CD4-positive, alpha-beta memory T cell (primary cell): Measurements from ENCODE around the gene CARD14. TPM values are rescaled to one million over a fixed set of nuclear protein-coding genes. Genes with fewer than 3 reads are reported as not detected.
A peak's percentile ranks its signal among the peaks of the same experiment; 100 is the strongest.

Experiments
- CTCF ChIA-PET: fragments of 350-600 bp; sonication (Branson Sonifier 250); formaldehyde crosslinking; loops from one replicate; lab custom pipeline; 2021; ENCODE audit warnings: inconsistent platforms; ENCODE audit not compliant: partially characterized antibody; lab: Charles Lee
- POLR2A ChIA-PET: fragments of 350-600 bp; sonication (Branson Sonifier 250); formaldehyde crosslinking; loops from one replicate; lab custom pipeline; 2021; ENCODE audit not compliant: partially characterized antibody; lab: Charles Lee
- DNase-seq, 5 donors: peaks; one replicate each; pipeline versions ENCODE4 v3.0.0 to v3.0.0-alpha.2; 2020 to 2022; ENCODE audit warnings: mixed read lengths in 1 of 5
- H3K27ac ChIP-seq: one replicate; pipeline ENCODE4 v1.7.0; 2013; ENCODE audit warnings: low read depth, low read length
- H3K27me3 ChIP-seq: 2 replicates; pipeline ENCODE4 v1.7.0; 2013; ENCODE audit warnings: mild to moderate bottlenecking, low read length, moderate library complexity; ENCODE audit not compliant: insufficient read depth
- H3K36me3 ChIP-seq: 2 replicates; pipeline ENCODE4 v1.7.0; 2013; ENCODE audit warnings: mild to moderate bottlenecking, low read length, moderate library complexity; ENCODE audit not compliant: insufficient read depth
- H3K4me1 ChIP-seq: 2 replicates; pipeline ENCODE4 v1.7.0; 2013; ENCODE audit warnings: mild to moderate bottlenecking, low read length, moderate library complexity; ENCODE audit not compliant: insufficient read depth
- H3K4me3 ChIP-seq, 2 donors: one replicate each; pipeline ENCODE4 v1.7.0; 2013; ENCODE audit warnings: low read length in 2 of 2, mild to moderate bottlenecking in 1 of 2
- H3K9me3 ChIP-seq, 2 donors: one replicate each; pipeline ENCODE4 v1.7.0; 2013; ENCODE audit warnings: low read length in 2 of 2, control low read depth in 1 of 2; ENCODE audit not compliant: control insufficient read depth in 1 of 2
- H3K27ac Mint-ChIP-seq, 7 donors: one replicate each; pipeline ENCODE4 v1.8.0; 2020 to 2021; ENCODE audit warnings: mixed read lengths in 7 of 7, mild to moderate bottlenecking in 6 of 7, inconsistent platforms in 3 of 7, moderate library complexity in 3 of 7
- H3K27me3 Mint-ChIP-seq, 2 donors: one replicate each; pipeline ENCODE4 v1.8.0; 2020 to 2021; ENCODE audit warnings: mixed read lengths in 2 of 2
- H3K36me3 Mint-ChIP-seq, 2 donors: one replicate each; pipeline ENCODE4 v1.8.0; 2020 to 2021; ENCODE audit warnings: mixed read lengths in 2 of 2, inconsistent platforms in 1 of 2, mild to moderate bottlenecking in 1 of 2
- H3K4me1 Mint-ChIP-seq, 4 donors: one replicate each; pipeline ENCODE4 v1.8.0; 2020 to 2021; ENCODE audit warnings: mixed read lengths in 4 of 4, mild to moderate bottlenecking in 1 of 4
- H3K4me3 Mint-ChIP-seq, 8 donors: one replicate each; pipeline ENCODE4 v1.8.0; 2020 to 2021; ENCODE audit warnings: mixed read lengths in 8 of 8, mild to moderate bottlenecking in 7 of 8, moderate library complexity in 6 of 8, inconsistent platforms in 3 of 8
- H3K9me3 Mint-ChIP-seq, 8 donors: one replicate each; pipeline ENCODE4 v1.8.0; 2020 to 2021; ENCODE audit warnings: mixed read lengths in 8 of 8, mild to moderate bottlenecking in 5 of 8, inconsistent platforms in 3 of 8, moderate library complexity in 1 of 8
- intact Hi-C: fragments of 100-400 bp; cut with micrococcal nuclease; formaldehyde crosslinking; loops from one replicate; pipeline ENCODE4 v1.15.1; 2023
- polyA plus RNA-seq, 2 donors: library from polyadenylated mRNA; unstranded; fragments of 300-500 nt; fragmentation: Illumina TruSeq; gene quantifications; one replicate each; pipeline ENCODE4 v1.2.3, GENCODE V29; 2021
- total RNA-seq, 2 experiments: library from RNA; stranded (reverse); gene quantifications; one replicate each; pipeline ENCODE4 v1.2.3, GENCODE V29; 2021

CARD14 gene
- total and polyA plus RNA-seq, 4 experiments from 2014 or later: 0.07 to 0.09 TPM; not detected in 2

DNA sequence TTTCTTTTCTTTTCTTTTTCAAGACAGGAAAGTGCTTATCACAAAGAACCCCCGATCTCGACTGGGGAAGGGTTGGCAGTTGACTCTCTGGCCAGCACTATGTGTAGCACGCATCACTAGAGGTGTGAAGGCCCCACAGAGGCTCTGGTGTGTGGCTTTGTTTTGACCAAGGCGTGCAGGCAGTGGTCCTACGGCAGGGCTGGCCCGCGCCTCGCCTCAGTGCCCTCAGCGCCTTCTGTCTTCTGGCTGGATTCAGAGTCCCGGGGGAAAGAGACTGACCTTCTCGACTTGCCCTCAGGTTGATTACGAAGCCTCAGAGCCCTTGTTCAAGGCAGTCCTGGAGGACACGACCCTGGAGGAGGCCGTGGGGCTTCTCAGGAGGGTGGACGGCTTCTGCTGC lies 31.6 kb downstream of the CARD14 start:
- no peak overlapping the region for H3K4me3 ChIP-seq
- no peaks in the 10 kb centered on the region for H3K36me3 ChIP-seq
- H3K9me3 ChIP-seq: no peaks in the 10 kb centered on the region
- H3K27ac ChIP-seq: no peak overlapping the region
- no peak for DNase-seq
- H3K4me1 ChIP-seq: no peaks in the 10 kb centered on the region
- peaks cover 0 to 8% (median 1%) of the 10 kb centered on the region in 4 donors for H3K4me1 Mint-ChIP-seq
- CTCF ChIA-PET: no interaction called here
- intact Hi-C loops: no loop called here
- no peaks in the 10 kb centered on the region for H3K36me3 Mint-ChIP-seq
- no peaks in the 10 kb centered on the region for H3K9me3 Mint-ChIP-seq
- H3K27me3 ChIP-seq: no peaks in the 10 kb centered on the region
- no peaks in the 10 kb centered on the region for H3K27me3 Mint-ChIP-seq
- H3K4me3 Mint-ChIP-seq: peak overlapping the region in 1 of 8 donors; percentile 26
- H3K27ac Mint-ChIP-seq: no peak overlapping the region
- POLR2A ChIA-PET: interaction anchor here (0.9 kb wide), 1 partner anchor 64 kb away, joined by 4 read pairs; no protein-coding TSS in a partner anchor

DNA sequence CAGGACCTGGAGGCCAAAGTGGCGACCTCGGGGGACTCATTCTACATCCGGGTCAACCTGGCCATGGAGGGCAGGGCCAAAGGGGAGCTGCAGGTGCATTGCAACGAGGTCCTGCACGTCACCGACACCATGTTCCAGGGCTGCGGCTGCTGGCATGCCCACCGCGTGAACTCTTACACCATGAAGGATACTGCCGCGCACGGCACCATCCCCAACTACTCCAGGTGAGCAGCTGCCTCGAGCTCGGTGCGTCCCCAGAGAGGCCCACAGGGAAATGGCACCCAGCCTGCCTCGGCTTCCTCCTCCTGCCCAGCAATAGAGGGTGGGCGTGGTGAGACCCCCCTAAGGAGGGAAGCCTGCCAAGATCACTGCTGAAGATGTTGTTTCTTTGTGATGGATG lies 32.4 kb downstream of the CARD14 start:
- H3K36me3 Mint-ChIP-seq: no peaks in the 10 kb centered on the region
- intact Hi-C loops: no loop called here
- H3K4me1 Mint-ChIP-seq: peaks cover 0 to 8% (median 1%) of the 10 kb centered on the region in 4 donors
- no peaks in the 10 kb centered on the region for H3K9me3 Mint-ChIP-seq
- ChIA-PET POLR2A (no interaction called here), CTCF (interaction anchor here (2.5 kb wide), 1 partner anchor 50 kb away, joined by 9 read pairs; no protein-coding TSS in a partner anchor)
- no peaks in the 10 kb centered on the region for H3K4me1 ChIP-seq
- no peak overlapping the region for H3K27ac Mint-ChIP-seq
- H3K4me3 Mint-ChIP-seq: no peak overlapping the region
- H3K27ac ChIP-seq: no peak overlapping the region
- no peaks in the 10 kb centered on the region for H3K27me3 ChIP-seq
- no peak overlapping the region for H3K4me3 ChIP-seq
- no peak for DNase-seq
- no peaks in the 10 kb centered on the region for H3K9me3 ChIP-seq
- H3K36me3 ChIP-seq: no peaks in the 10 kb centered on the region
- H3K27me3 Mint-ChIP-seq: no peaks in the 10 kb centered on the region

DNA sequence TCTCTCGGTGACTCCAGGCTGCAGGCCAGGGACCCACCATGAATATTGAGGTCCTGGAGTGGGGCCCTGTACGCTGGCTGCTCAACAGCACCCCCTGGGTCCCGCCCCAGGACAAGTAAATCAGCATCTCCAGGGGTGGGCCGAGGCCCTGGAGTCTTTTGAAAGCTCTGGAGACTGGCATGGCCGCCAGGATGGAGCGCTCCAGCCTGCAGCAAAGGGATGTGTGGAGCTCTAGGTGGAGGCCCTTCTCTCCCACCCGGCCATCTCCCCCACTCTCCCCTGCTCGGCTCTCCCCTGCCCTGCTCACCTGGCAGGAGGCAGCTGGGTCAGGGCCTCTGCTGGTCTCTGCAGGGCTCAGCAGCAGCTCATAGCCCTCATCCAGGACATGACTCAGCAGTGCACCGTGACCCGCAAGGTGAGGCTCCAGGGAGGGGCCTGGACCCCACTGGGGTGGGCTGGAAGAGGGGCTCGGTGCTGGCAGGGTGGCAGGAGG lies 33.7 kb downstream of the CARD14 start:
- Histone ChIP-seq H3K4me3 (no peak overlapping the region), H3K27ac (no peak overlapping the region), H3K9me3 (no peaks in the 10 kb centered on the region), H3K36me3 (no peaks in the 10 kb centered on the region), H3K4me1 (no peaks in the 10 kb centered on the region), H3K27me3 (no peaks in the 10 kb centered on the region)
- intact Hi-C loops: no loop called here
- H3K27me3 Mint-ChIP-seq: no peaks in the 10 kb centered on the region
- H3K27ac Mint-ChIP-seq: no peak overlapping the region
- no peaks in the 10 kb centered on the region for H3K9me3 Mint-ChIP-seq
- H3K4me3 Mint-ChIP-seq: no peak overlapping the region
- ChIA-PET CTCF (interaction anchor here (0.6 to 2.5 kb wide), 3 partner anchors 35 to 813 kb away, joined by 3 to 9 read pairs (median 3); no protein-coding TSS in a partner anchor), POLR2A (interaction anchor here (0.8 to 1.2 kb wide), 2 partner anchors 14 to 16 kb away, joined by 3 to 7 read pairs; partner anchors contain the start of genes SGSH and SLC26A11)
- DNase-seq: no peak
- no peaks in the 10 kb centered on the region for H3K36me3 Mint-ChIP-seq
- peaks cover 0 to 4% (median 0%) of the 10 kb centered on the region in 4 donors for H3K4me1 Mint-ChIP-seq

DNA sequence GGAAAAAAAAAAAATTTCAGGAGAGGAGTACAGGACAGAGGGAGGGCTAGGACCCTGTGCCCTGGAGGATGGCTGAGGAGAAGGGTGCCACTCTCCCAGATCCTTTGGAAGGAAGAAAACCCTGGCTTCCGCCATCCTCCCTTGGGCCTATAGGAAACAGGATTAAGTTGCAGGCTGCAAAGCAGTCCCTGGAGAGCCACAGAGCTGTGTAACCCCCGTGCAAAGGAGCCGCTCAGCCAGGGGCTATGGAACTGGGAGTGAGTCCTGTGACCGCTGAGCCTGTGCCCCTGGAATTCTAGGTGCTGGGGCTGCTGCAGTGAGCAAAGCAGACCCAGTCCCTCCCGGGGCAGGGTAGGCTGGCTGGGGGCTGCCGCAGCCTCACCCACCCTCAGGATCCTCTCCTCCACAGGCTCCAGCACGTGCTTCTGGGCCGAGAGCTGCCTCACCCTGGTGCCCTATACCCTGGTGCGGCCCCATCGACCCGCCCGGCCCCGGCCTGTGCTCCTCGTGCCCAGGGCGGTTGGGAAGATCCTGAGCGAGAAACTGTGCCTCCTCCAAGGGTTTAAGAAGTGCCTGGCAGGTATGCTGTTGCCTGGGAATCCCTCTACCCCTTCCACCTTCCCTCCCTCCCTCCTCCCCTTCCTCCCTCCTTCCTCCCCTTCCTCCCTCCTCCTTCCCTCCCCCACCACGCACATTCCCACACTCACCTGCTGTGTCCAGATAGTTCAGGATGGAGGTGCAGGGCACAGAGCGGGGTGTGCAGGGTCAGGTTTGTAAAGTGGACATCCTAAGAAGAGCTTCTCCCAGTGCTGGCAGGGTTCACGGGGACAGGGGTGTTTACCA lies 35.0 kb downstream of the CARD14 start:
- Mint-ChIP-seq H3K27me3 (no peaks in the 10 kb centered on the region), H3K36me3 (peaks cover 0 to 6% of the 10 kb centered on the region in 2 donors), H3K9me3 (no peaks in the 10 kb centered on the region), H3K4me3 (no peak overlapping the region), H3K27ac (peak overlapping the region in 1 of 7 donors; percentile 47), H3K4me1 (peaks cover 0 to 4% (median 0%) of the 10 kb centered on the region in 4 donors)
- ChIA-PET CTCF (interaction anchor here (2.5 to 3.4 kb wide), 2 partner anchors 9 to 48 kb away, joined by 9 to 20 read pairs; no protein-coding TSS in a partner anchor), POLR2A (interaction anchor here (1.0 kb wide), 1 partner anchor 15 kb away, joined by 5 read pairs; no protein-coding TSS in a partner anchor)
- no peak overlapping the region for H3K27ac ChIP-seq
- no peaks in the 10 kb centered on the region for H3K4me1 ChIP-seq
- H3K36me3 ChIP-seq: peaks cover 6% of the 10 kb centered on the region
- no peak overlapping the region for H3K4me3 ChIP-seq
- intact Hi-C loops: no loop called here
- H3K27me3 ChIP-seq: no peaks in the 10 kb centered on the region
- H3K9me3 ChIP-seq: no peaks in the 10 kb centered on the region
- DNase-seq: no peak

DNA sequence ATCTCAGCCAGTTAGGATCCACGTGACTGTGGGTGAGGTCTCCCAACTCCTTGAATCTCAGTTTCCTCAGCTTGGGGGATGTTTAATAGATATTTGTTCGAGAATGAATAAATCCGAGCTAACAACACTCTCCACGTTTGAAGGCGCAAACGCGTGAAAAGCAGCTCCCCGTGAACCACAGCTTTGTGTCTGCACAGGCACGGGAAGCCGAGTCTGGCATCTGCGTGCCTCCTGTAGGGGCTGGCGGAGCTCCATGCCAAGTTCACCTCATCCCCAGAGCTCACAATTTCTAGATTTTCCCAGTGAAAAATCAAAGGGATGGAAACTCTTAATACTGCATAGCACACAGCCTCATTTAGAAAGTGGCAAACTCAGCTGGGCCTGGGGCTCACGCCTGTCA lies 36.0 kb downstream of the CARD14 start:
- H3K27ac ChIP-seq: no peak overlapping the region
- H3K4me3 ChIP-seq: no peak overlapping the region
- intact Hi-C loops: no loop called here
- ChIA-PET POLR2A (interaction anchor here (1.0 kb wide), 1 partner anchor 14 kb away, joined by 5 read pairs; no protein-coding TSS in a partner anchor), CTCF (interaction anchor here (1.0 to 3.4 kb wide), 3 partner anchors 10 to 47 kb away, joined by 3 to 20 read pairs (median 4); no protein-coding TSS in a partner anchor)
- Mint-ChIP-seq H3K36me3 (peaks cover 0 to 15% of the 10 kb centered on the region in 2 donors), H3K27me3 (no peaks in the 10 kb centered on the region), H3K4me3 (no peak overlapping the region), H3K4me1 (peaks cover 0 to 4% (median 0%) of the 10 kb centered on the region in 4 donors), H3K27ac (no peak overlapping the region), H3K9me3 (no peaks in the 10 kb centered on the region)
- H3K9me3 ChIP-seq: no peaks in the 10 kb centered on the region
- H3K36me3 ChIP-seq: peaks cover 16% of the 10 kb centered on the region
- no peaks in the 10 kb centered on the region for H3K27me3 ChIP-seq
- no peaks in the 10 kb centered on the region for H3K4me1 ChIP-seq
- no peak for DNase-seq

DNA sequence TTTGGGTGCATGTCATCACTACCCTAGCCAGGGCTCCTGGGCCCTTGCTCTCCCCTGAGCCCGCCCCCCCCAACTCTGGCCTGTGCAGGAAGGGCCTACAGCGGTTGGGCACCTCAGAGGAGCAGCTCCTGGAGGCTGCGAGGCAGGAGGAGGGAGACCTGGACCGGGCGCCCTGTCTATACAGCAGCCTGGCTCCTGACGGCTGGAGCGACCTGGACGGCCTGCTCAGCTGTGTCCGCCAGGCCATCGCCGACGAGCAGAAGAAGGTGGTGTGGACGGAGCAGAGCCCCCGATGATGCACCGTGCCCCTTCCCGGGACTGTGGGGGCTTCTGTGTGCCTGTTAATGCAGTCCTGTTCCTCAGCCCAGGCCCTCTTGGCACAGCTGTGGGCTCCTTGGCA lies 38.2 kb downstream of the CARD14 start:
- peaks cover 35% of the 10 kb centered on the region for H3K36me3 ChIP-seq
- no peak overlapping the region for H3K27ac ChIP-seq
- Mint-ChIP-seq H3K4me3 (no peak overlapping the region), H3K9me3 (no peaks in the 10 kb centered on the region), H3K27ac (no peak overlapping the region), H3K36me3 (peaks cover 3 to 27% of the 10 kb centered on the region in 2 donors), H3K4me1 (no peaks in the 10 kb centered on the region), H3K27me3 (no peaks in the 10 kb centered on the region)
- no peaks in the 10 kb centered on the region for H3K9me3 ChIP-seq
- H3K27me3 ChIP-seq: no peaks in the 10 kb centered on the region
- POLR2A ChIA-PET: no interaction called here
- H3K4me3 ChIP-seq: no peak overlapping the region
- CTCF ChIA-PET: interaction anchor here (3.4 kb wide), 1 partner anchor 12 kb away, joined by 20 read pairs; no protein-coding TSS in a partner anchor
- intact Hi-C loops: no loop called here
- H3K4me1 ChIP-seq: no peaks in the 10 kb centered on the region
- no peak for DNase-seq

DNA sequence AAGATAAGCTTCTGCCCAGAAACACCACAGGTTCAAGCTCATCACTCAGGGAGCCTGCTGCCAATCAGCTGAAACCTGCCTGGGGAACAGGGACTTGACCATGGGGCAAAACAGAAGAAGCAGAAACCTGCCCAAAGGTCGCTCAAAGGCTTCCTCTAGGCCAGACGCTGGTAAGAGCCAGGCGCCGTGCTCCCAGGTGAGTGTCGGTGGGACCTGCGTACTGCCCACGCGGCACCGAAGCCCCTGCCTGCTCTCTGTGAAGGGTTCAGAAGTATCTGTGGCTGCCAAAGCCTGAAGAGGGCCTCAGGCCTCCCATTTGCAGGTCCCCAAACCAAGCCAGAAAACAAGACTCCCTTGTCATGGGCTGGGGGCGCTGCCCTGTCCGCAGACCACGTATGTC lies 39.9 kb downstream of the CARD14 start:
- Histone ChIP-seq H3K4me1 (no peaks in the 10 kb centered on the region), H3K36me3 (peaks cover 51% of the 10 kb centered on the region), H3K27ac (no peak overlapping the region), H3K4me3 (no peak overlapping the region), H3K27me3 (no peaks in the 10 kb centered on the region), H3K9me3 (no peaks in the 10 kb centered on the region)
- peaks cover 3 to 32% of the 10 kb centered on the region in 2 donors for H3K36me3 Mint-ChIP-seq
- H3K27ac Mint-ChIP-seq: peak overlapping the region in 2 of 7 donors; percentile 46 to 79
- no peaks in the 10 kb centered on the region for H3K4me1 Mint-ChIP-seq
- no peaks in the 10 kb centered on the region for H3K27me3 Mint-ChIP-seq
- intact Hi-C loops: no loop called here
- ChIA-PET POLR2A (interaction anchor here (2.4 kb wide), 1 partner anchor 9 kb away, joined by 12 read pairs; no protein-coding TSS in a partner anchor), CTCF (interaction anchor here (0.7 kb wide), 1 partner anchor 13 kb away, joined by 3 read pairs; no protein-coding TSS in a partner anchor)
- DNase-seq: no peak
- H3K9me3 Mint-ChIP-seq: no peaks in the 10 kb centered on the region
- no peak overlapping the region for H3K4me3 Mint-ChIP-seq
